ENCODE measurements around the gene LRRC37B.
A peak's percentile ranks its signal among the peaks of the same experiment; 100 is the strongest.
"Not testable (repeated sequence)": the region's sequence is repeated elsewhere in the genome, so short reads cannot be mapped to it uniquely, and the experiment has no call there.

Gene LRRC37B

DNA sequence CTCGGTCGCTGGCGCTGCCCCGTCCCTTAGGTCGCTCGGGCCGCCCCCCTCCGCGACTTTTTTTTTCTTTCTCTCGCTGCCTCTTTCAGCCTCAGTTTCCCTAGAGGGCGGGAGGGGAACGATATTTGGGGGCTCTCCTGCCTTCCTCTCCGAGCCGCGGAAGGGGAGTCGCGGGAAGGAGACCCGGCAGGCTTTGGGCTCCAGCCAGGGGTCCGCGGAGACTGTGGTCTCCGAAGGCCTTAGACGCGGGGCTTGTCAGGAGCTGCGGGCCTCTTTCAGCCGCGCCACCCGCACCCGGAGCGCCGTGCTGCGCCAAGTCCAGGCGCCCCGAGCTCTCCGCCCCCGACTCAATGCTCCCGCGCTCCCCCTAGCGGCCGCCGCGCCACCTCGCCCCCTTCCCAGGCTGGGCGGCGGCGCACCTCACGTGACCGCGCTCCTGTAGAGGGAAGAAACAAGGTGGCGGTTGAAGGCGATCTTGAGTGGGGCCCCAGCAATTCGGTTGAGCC, at the start of gene LRRC37B:
Gene LRRC37B (plus strand): TSS at position 427 of the 506 bp plus-strand sequence. CDS start 14,010 bp downstream, outside the sequence.
- peak; percentile 92 for DNase-seq

DNA sequence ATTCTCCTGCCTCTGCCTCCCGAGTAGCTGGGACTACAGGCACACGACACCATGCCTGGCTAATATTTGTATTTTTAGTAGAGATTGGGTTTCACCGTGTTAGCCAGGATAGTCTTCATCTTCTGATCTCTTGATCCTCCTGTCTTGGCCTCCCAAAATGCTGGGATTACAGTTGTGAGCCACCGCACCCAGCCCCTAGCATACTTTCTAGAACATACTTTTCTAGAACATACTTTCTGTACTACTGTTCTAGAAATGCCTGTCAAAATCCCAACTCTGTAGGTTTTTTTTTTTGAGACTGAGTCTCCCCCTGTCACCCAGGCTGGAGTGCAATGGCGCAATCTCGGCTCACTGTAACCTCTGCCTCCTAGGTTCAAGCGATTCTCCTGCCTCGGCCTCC, 43.1 kb upstream of the LRRC37B start:
- DNase-seq, result not testable (repeated sequence)

DNA sequence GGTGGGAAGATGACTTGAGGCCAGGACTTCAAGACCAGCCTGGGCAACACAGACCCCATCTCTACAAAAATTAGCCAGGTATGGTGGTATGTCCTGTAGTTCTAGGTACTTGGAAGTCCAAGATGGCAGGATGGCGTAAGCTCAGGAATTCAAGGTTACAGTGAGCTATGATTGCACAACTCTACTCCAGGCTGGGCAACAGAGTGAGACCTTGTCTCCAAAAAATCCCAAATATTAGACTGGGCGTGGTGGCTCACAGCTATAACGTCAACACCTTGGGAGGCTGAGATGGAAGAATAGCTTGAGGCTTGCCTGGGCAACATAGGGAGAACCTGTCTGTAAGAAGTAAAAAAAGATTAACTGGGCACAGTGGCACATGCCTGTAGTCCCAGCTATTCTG, 39.5 kb upstream of the LRRC37B start:
- DNase-seq, result no peak

DNA sequence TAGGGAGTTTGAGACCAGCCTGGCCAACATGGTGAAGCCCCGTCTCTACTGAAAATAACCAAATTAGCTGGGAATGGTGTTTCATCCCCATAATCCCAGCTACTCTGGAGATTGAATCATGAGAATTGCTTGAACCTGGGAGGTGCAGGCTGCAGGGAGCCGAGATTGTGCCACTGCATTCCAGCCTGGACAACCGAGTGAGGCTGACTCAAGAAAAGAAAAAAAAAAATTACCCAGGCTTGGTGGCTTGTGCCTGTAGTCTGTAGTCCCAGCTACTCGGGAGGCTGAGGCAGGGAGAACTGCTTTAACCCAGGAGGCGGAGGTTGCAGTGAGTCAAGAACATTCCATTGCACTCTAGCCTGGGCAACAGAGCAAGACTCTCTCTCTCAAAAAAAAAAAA, 36.8 kb upstream of the LRRC37B start:
- not testable (repeated sequence) for DNase-seq

DNA sequence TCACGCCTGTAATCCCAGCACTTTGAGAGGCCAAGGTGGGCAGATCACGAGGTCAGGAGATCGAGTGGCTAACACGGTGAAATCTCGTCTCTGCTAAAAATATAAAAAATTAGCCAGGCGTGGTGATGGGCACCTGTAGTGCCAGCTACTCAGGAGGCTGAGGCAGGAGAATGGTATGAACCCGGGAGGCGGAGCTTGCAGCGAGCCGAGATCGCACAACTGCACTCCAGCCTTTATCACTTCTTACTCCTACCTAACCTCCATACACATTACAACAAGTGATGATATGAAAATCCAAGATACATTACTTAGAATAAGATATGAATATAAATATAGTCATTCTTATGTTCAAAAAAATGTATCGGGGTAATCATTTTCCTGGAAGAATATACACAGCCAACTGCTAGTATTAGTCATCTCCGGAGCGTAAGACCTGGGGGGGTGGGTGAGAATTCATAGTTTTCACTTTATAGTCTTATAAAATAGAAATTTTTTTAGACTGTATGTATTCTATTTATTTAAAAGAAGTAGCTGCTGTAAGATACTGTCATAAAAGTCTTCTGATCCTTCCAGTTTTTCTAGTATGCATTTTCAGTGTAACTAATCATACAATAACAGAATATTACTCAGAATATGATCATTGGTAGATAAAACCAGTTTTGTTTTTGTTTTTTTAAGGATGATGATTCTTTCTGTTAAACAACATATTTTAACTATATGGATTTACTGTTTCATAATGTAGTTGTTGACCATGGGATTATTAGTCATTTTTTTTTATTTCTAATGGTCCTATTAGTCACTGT, 32.7 kb upstream of the LRRC37B start:
- not testable (repeated sequence) for DNase-seq

DNA sequence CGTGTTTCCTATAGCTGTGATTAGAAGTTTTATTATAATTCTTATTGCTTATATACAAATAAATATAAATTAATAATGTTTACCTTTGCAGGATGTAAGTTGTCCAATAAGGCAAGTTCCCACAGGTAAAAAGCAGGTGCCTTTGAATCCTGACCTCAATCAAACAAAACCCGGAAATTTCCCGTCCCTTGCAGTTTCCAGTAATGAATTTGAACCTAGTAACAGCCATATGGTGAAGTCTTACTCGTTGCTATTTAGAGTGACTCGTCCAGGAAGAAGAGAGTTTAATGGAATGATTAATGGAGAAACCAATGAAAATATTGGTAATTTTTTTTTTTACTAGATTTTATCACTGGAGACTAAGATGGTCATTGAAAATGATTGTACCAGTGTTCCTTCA, 31.8 kb upstream of the LRRC37B start:
- not testable (repeated sequence) for DNase-seq

DNA sequence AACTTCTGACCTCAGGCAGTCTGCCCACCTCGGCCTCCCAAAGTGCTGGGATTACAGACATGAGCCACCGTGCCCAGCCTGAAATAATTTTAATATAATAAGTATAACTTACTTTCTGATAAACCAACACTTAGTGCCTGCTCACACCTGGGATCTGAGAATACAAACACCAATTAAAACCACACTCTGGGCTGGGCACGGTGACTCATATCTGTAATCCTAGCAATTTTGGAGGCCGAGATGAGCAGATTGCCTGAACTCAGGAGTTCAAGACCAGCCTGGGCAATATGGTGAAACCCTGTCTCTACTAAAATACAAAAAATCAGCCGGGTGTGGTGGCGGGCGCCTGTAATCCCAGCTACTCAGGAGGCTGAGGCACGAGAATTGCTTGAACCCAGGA, 15.4 kb upstream of the LRRC37B start:
- not testable (repeated sequence) for DNase-seq

DNA sequence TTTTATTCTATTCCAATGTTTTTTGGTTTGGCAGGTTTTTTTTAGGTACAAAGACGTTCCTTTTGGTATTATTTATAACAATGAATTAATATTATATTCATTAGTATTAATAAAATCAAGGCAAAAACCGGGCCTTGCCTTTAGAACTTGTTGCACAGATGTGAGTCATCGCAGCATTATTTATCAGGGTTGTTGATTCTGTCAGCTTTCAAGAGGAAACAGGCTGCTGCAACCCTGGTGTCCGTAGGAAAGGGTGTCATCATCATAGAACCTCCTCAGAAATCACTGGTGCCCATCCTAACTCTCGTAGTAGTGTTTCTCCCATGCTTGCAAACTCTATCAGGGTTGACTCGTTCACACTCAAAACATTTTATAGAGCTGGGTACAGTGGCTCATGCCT, 10.2 kb upstream of the LRRC37B start:
- no peak for DNase-seq

DNA sequence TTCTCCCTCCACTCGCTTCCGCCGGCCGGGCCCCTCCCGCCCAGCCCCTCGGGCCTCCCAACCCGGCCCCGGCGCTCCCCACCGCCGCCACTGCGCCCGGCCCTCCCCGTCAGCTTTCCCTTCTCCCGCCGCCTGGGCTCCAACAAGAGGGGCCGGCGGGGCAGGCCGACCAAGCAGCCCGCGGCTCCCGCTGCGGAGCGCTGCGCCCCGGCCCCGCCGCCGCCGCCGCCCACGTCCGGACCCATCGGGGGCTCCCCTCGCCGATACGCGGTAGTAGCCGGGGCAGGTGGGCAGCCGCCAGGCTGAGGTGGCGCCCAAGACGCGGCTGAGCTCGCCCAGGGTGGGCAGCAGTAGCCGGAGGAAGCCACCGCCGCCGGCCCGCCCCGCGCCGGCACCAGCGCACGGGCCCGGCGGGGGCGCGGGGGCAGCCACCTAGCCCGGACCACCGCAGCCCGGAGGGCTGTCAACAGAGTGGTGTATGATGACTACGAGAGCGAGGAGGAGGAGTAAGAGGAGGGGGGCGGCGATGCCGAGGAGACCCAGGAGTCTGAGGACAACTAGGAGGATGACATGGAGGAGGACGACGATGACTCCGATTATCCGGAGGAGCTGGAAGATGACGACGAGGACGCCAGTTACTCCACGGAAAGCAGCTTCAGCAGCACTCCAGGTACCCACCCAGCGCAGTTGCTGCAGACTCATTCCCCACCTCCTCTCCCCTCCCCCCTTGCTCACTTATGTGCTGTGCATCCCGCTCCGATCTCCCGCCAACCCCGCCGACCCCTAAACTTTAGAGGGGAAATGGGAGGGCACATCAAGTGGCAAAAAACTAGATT, 498 bp downstream of the LRRC37B start:
- peak; percentile 51 to 60 for DNase-seq

DNA sequence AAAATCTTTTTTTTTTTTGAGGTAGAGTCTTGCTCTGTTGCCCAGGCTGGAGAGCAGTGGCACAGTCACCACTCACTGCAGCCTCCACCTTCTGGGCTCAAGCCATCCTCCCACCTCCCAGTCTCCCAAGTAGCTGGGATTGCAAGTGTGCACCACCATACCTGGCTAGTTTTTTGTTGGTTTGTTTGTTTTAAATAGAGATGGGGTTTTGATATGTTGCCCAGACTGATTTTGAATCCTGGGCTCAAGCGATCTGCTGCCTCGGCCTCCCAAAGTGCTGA, 2.0 kb downstream of the LRRC37B start:
- DNase-seq, result no peak

DNA sequence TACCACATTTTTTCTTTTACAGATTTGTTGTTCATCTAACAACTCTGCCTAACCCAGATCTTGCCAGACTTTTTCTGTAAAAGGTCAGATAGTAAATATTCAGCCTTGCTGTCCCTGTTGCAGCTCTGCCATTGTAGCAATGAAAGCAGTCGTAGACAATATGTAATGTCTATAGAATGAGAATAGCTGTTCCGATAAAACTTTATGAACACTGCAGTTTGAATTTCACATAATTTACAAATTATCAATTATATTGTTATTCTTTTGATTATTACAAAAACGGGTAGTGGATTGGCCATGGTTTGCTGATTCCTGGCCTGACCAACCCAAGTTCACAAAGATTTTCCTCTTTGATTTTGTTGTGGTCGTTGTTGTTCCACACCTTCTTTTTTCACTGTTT, 2.9 kb downstream of the LRRC37B start:
- no peak for DNase-seq

DNA sequence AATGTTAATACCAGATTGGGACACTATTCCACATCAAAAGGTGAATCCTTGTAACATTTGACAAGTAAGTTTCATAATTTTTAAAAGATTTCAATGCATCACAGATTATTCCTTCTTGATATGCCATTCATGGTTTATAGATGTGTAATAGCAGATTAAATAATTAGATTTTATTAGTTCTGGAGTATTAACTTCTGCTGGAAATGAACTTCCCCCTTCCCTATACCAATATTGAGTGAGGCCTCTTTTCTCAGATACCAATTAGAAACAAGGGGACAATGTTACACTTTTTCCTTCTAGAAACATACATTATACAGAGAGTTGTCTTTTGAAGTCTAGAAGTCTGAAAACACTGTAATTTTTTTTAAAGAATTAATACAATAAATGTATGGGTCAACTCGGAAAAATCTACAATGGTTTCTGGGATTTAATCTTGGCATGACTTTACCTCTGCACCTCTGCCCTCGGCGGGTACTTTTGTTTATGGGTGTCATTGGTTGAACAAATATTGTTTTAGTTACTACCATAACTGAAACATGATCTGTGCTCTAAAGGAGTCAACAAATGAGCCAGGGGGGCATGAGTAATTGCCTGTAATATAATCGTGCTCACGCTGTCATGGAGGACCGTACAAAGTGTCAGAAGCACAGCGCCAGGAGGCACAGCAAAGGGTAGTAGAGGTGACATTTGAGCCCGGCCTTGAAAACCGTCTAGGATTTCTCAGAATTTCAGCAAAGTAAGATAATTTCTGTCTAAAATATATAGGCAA, 8.2 kb downstream of the LRRC37B start:
- no peak for DNase-seq

DNA sequence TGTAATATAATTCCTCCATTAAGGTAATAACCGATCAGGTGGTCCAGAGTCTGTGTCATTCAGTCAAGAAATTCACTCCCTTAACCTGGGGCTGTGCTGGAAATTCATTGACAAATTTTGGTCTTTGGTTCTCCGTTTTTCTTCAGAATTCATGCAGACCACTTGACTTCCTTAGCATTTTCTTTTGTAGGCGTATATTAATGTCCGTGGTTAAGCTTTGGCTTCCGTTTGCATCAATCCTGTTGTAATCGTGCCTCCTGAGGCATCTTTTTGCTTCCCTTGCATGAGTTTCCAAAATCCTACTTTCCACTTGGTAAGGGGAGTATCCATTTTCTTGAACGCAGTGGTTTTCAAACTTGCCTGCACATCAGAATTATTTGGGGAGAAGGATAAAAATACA, 9.0 kb downstream of the LRRC37B start:
- DNase-seq, result no peak

DNA sequence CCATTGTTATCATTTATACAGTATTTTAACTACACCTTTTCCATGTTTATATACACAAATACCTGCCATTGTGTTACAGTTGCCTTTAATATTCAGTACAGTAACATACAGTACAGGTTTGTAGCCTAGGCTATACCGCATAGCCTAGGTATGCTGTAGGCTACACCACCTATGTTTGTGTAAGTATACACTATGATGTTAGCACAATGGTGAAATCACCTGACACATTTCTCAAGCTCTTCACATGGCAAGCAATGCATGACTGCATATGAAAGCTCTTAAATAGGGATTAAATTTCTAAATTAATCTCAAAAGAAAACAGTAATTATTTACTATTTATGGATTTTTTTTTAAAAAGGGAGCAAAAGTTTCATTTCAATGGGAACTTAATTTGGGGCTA, 12.0 kb downstream of the LRRC37B start:
- no peak for DNase-seq

DNA sequence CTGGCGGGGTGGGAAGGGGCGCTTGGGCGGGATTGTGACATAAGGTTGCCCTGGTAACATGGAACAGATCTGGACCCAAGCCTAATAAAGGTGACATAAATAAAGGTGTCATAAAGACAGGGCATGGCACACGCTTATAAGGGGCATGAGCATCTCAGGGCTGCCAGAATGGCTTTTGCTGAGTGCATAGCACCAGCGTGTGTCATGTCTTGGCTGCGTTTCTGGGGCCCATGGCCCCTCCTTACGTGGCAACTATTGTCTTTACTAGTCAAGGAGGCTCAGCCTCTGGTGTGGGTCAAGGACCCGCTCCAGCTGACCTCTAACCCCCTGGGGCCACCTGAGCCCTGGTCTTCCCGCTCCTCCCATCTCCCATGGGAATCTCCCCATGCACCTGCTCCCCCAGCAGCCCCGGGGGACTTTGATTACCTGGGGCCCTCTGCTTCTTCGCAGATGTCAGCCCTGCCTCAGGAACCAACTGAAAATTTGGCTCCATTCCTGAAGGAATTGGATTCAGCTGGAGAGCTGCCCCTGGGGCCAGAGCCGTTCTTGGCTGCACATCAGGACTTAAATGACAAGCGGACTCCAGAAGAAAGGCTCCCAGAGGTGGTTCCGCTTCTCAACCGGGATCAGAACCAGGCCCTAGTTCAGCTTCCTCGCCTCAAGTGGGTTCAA, 13.9 kb downstream of the LRRC37B start:
- no peak for DNase-seq

DNA sequence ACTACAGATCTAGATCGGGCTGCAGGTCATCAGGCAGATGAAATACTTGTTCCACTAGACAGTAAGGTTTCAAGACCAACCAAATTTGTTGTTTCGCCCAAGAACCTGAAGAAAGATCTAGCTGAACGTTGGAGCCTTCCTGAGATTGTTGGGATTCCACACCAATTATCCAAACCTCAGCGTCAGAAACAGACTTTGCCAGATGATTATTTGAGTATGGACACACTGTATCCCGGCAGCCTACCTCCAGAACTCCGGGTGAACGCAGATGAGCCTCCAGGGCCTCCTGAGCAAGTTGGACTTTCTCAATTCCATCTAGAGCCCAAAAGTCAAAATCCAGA, 14.4 kb downstream of the LRRC37B start:
- no peak for DNase-seq

DNA sequence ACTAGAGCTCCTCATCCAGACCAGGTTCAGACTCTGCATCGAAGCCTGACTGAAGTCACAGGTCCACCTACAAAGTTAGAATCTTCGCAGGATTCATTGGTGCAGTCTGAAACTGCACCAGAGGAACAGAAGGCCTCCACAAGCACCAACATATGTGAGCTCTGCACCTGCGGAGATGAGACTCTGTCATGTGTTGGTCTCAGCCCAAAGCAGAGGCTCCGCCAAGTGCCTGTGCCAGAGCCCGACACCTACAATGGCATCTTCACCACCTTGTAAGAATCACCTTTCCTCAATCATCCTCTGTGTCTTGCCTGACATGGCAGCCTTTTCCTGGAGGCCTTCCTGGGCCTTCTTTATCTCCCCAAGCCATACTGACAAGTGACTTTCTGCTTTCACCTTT, 15.4 kb downstream of the LRRC37B start:
- not testable (repeated sequence) for DNase-seq

DNA sequence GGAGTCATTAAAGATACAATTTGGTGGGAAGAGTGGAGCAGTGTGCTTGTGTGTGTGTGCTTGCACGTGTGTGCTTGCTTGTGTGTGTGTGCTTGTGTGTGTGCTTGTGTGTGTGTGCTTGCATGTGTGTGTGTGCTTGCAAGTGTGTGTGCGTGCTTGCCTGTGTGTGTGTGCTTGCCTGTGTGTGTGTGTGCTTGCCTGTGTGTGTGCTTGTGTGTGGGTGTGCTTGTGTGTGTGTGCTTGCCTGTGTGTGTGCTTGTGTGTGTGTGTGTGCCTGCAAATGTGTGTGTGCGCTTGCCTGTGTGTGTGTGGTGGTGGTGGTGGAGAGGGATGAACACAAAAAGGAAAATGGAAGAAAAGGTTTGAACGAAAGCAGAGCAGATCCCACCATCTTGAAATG, 20.1 kb downstream of the LRRC37B start:
- DNase-seq, result not testable (repeated sequence)

DNA sequence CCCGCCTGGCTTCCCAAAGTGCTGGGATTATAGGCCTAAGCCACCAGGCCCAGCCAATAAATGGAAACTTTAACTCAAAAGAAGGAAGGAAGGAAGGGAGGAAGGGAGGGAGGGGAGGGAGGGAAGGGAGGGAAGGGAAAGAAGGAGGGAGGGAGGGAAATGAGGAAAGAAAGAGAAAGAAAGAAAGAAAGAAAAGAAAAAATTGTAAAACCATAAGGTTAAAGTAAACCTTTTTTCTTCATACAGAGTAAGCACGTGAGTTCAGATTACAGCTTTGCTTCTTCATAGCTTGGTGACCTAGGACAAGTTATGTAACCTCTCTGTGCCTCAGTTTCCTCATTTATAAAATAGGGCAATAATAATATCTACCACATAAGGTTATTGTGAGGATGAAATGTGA, 26.0 kb downstream of the LRRC37B start:
- DNase-seq, result no peak

DNA sequence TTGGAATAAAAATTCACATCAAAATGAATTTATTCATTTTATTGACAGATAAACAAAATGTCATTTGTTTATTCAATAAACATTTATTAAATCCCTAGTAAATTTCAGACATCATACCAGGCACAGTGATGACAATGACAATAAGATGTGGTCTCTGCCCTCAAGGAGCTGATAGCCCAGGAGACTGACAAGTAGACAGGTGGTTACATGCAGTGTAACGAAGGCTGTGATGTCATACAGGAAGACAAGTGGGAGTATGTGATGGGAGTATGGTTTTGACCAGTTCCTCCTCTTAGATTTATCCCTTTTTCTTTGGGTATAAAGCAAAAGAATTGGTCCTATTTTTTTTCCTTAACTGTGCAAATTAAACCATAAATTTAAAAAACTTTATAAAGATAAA, 26.6 kb downstream of the LRRC37B start:
- not testable (repeated sequence) for DNase-seq

DNA sequence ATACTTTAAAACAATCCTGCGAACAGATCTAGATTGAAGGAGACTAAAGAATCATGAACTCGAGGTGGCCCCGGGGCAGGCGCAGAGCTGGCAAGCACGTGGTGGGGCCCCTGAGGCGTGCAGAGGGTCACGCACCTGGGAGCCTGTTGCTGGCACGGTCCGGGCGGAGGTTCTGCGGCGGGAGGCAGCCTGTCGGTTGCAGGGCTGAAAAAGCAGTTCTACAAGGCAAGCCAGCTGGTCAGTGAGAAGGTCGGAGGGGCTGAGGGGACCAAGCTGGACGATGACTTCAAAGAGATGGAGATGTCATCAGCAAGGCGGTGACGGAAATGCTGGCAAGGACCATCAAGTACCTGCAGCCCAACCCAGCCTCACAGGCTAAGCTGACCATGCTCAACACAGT, 33.1 kb downstream of the LRRC37B start:
- DNase-seq, result not testable (repeated sequence)

DNA sequence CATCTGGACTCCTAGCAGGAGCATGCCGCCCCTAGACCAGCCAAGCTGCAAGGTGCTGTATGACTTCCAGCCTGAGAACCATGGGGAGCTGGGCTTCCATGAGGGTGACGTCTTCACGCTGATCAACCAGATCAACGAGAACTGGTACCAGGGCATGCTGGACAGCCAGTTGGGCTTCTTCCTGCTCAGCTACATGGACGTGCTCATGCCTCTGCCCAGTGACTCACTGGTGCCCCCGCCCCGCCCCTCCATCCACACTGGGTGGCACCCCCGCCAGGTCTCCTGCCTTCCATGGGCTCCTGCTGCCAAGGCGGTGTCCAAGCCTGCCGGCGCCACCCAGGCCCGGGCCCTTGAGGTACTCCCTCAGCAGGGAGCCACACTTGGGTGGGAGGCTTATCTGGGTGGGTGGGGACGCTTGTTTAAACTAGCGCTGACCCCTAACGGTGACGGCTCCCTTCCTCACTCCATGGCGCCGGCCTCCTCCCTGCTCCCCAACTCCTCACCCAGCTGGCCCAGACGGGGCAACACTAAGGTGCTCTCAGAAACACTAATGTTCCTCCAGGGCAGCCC, 34.2 kb downstream of the LRRC37B start:
- DNase-seq, result not testable (repeated sequence)

All from stimulated activated CD4-positive, alpha-beta T cell treated with anti-CD3 and anti-CD28 coated beads, Interleukin-2, amount 100 ng/mL, for 24 hours (primary cell).